Measurements from ENCODE around the gene AURKAIP1. TPM values are rescaled to one million over a fixed set of nuclear protein-coding genes. Genes with fewer than 3 reads are reported as not detected.

Gene AURKAIP1
- total and polyA plus RNA-seq, 2 of the 13 experiments (the other 11 are each of a cell fraction or from before 2014, with no cell fraction given): 69.5 to 175 TPM

DNA sequence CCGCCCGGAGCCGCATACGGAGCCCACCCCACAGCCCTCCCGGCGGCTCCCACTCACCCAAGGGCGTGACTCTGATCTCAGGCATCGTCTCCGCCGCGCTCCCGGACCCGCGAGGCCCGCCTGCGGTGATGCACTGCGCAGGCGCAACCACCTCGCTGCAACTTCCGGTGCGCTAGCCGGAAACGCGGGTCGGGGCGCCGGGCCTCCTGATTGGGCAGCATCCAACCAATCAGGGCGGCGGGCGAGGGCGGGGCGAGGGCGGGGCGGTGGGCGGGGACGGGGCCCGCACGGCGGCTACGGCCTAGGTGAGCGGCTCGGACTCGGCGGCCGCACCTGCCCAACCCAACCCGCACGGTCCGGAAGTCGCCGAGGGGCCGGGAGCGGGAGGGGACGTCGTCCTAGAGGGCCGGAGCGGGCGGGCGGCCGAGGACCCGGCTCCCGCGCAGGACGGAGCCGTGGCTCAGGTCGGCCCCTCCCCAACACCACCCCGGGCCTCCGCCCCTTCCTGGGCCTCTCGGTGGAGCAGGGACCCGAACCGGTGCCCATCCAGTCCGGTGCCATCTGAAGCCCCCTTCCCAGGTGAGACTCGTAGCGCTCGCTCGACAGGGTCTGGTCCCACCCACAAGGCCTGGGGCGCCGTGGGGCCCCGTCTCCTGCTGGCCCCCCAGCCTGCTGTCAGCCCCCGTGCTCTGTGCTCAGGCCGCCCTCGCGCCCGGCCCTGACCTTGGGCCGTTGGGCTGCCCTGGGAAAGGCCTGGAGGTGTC lies 50.3 kb downstream of the AURKAIP1 start, which contains the start of the genes CPTP and INTS11 (continued):
- TF ChIP-seq CREB1 (IDR thresholded peaks at IDR 0.05) (no peak), CREB1 (CRISPR knock-in tag; IDR thresholded peaks at IDR 0.05) (no peak), ZNF761 (CRISPR knock-in tag; conservative IDR thresholded peaks at IDR 0.05) (0 out of 2 replicates have a peak, but pooled peaks have one; percentile 39), ZNF550 (CRISPR knock-in tag; IDR thresholded peaks at IDR 0.05; ENCODE audit: borderline replicate concordance) (no peak), ZBTB38 (CRISPR knock-in tag; IDR thresholded peaks at IDR 0.05) (no peak; the same call in 1 of the 2 replicates), GATAD2A (CRISPR knock-in tag; IDR thresholded peaks at IDR 0.05) (no peak), MAZ (IDR thresholded peaks at IDR 0.05; ENCODE audit: borderline replicate concordance, low read depth, low read length) (no peak; the same call in 1 of the 2 replicates), MAZ (CRISPR knock-in tag; IDR thresholded peaks at IDR 0.05; ENCODE audit: low read depth) (peak; percentile 75), CEBPB (IDR thresholded peaks at IDR 0.05; ENCODE audit: borderline replicate concordance, low read depth, low read length) (no peak), ZNF510 (CRISPR knock-in tag; IDR thresholded peaks at IDR 0.05; ENCODE audit: low read depth) (no peak), ESRRA (CRISPR knock-in tag; IDR thresholded peaks at IDR 0.05; ENCODE audit: low read depth) (peak; percentile 94), SP140L (CRISPR knock-in tag; IDR thresholded peaks at IDR 0.05; ENCODE audit: borderline replicate concordance) (no peak), KAT7 (CRISPR knock-in tag; IDR thresholded peaks at IDR 0.05; ENCODE audit: borderline replicate concordance) (no peak), ETV5 (CRISPR knock-in tag; IDR thresholded peaks at IDR 0.05; ENCODE audit: borderline replicate concordance) (peak; percentile 72; the same call in 1 of the 2 replicates), ZNF670 (CRISPR knock-in tag; IDR thresholded peaks at IDR 0.05; ENCODE audit: borderline replicate concordance) (no peak), TCF7L2 (IDR thresholded peaks at IDR 0.05; ENCODE audit: low read depth, low read length) (no peak), ZNF616 (CRISPR knock-in tag; IDR thresholded peaks at IDR 0.05; ENCODE audit: low read depth) (0 out of 2 replicates have a peak, but pooled peaks have one; percentile 65)
- TF ChIP-seq, protein P1, sequence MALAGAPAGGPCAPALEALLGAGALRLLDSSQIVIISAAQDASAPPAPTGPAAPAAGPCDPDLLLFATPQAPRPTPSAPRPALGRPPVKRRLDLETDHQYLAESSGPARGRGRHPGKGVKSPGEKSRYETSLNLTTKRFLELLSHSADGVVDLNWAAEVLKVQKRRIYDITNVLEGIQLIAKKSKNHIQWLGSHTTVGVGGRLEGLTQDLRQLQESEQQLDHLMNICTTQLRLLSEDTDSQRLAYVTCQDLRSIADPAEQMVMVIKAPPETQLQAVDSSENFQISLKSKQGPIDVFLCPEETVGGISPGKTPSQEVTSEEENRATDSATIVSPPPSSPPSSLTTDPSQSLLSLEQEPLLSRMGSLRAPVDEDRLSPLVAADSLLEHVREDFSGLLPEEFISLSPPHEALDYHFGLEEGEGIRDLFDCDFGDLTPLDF (CRISPR knock-in tag; IDR thresholded peaks at IDR 0.05): no peak
- TF ChIP-seq, protein P2, sequence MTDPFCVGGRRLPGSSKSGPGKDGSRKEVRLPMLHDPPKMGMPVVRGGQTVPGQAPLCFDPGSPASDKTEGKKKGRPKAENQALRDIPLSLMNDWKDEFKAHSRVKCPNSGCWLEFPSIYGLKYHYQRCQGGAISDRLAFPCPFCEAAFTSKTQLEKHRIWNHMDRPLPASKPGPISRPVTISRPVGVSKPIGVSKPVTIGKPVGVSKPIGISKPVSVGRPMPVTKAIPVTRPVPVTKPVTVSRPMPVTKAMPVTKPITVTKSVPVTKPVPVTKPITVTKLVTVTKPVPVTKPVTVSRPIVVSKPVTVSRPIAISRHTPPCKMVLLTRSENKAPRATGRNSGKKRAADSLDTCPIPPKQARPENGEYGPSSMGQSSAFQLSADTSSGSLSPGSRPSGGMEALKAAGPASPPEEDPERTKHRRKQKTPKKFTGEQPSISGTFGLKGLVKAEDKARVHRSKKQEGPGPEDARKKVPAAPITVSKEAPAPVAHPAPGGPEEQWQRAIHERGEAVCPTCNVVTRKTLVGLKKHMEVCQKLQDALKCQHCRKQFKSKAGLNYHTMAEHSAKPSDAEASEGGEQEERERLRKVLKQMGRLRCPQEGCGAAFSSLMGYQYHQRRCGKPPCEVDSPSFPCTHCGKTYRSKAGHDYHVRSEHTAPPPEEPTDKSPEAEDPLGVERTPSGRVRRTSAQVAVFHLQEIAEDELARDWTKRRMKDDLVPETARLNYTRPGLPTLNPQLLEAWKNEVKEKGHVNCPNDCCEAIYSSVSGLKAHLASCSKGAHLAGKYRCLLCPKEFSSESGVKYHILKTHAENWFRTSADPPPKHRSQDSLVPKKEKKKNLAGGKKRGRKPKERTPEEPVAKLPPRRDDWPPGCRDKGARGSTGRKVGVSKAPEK (CRISPR knock-in tag; IDR thresholded peaks at IDR 0.05; ENCODE audit: borderline replicate concordance): no peak
- TF ChIP-seq, protein P3, sequence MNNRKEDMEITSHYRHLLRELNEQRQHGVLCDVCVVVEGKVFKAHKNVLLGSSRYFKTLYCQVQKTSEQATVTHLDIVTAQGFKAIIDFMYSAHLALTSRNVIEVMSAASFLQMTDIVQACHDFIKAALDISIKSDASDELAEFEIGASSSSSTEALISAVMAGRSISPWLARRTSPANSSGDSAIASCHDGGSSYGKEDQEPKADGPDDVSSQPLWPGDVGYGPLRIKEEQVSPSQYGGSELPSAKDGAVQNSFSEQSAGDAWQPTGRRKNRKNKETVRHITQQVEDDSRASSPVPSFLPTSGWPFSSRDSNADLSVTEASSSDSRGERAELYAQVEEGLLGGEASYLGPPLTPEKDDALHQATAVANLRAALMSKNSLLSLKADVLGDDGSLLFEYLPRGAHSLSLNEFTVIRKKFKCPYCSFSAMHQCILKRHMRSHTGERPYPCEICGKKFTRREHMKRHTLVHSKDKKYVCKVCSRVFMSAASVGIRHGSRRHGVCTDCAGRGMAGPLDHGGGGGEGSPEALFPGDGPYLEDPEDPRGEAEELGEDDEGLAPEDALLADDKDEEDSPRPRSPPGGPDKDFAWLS (CRISPR knock-in tag; IDR thresholded peaks at IDR 0.05; ENCODE audit: borderline replicate concordance): no peak
- TF ChIP-seq, protein P4, sequence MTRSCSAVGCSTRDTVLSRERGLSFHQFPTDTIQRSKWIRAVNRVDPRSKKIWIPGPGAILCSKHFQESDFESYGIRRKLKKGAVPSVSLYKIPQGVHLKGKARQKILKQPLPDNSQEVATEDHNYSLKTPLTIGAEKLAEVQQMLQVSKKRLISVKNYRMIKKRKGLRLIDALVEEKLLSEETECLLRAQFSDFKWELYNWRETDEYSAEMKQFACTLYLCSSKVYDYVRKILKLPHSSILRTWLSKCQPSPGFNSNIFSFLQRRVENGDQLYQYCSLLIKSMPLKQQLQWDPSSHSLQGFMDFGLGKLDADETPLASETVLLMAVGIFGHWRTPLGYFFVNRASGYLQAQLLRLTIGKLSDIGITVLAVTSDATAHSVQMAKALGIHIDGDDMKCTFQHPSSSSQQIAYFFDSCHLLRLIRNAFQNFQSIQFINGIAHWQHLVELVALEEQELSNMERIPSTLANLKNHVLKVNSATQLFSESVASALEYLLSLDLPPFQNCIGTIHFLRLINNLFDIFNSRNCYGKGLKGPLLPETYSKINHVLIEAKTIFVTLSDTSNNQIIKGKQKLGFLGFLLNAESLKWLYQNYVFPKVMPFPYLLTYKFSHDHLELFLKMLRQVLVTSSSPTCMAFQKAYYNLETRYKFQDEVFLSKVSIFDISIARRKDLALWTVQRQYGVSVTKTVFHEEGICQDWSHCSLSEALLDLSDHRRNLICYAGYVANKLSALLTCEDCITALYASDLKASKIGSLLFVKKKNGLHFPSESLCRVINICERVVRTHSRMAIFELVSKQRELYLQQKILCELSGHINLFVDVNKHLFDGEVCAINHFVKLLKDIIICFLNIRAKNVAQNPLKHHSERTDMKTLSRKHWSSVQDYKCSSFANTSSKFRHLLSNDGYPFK (CRISPR knock-in tag; IDR thresholded peaks at IDR 0.05; ENCODE audit: borderline replicate concordance): peak; percentile 54; the same call in 1 of the 2 replicates
